GM13977 (cell line): ENCODE measurements around the gene FBLL1.

Experiments used
- DNase-seq: peaks from one replicate; pipeline ENCODE4 v3.0.0; 2012; ENCODE audit warnings: low spot score
- in situ Hi-C: fragments of 300-500 bp; cut with MboI; formaldehyde crosslinking; loops from one replicate; pipeline ENCODE4 v1.12.0; 2022; ENCODE audit warnings: low sequenced_read_pairs, low pct_unique_long_range_greater_than_20kb, mixed read lengths, inconsistent platforms; ENCODE audit not compliant: unreplicated experiment
- TF ChIP-seq, protein P1 (sequence below): IDR thresholded peaks from 2 replicates; pipeline ENCODE4 v1.5.1; 2012; ENCODE audit warnings: mild to moderate bottlenecking, control low read depth; ENCODE audit not compliant: insufficient read depth; ENCODE audit errors: extremely low read depth, missing control alignments

FBLL1 gene

DNA sequence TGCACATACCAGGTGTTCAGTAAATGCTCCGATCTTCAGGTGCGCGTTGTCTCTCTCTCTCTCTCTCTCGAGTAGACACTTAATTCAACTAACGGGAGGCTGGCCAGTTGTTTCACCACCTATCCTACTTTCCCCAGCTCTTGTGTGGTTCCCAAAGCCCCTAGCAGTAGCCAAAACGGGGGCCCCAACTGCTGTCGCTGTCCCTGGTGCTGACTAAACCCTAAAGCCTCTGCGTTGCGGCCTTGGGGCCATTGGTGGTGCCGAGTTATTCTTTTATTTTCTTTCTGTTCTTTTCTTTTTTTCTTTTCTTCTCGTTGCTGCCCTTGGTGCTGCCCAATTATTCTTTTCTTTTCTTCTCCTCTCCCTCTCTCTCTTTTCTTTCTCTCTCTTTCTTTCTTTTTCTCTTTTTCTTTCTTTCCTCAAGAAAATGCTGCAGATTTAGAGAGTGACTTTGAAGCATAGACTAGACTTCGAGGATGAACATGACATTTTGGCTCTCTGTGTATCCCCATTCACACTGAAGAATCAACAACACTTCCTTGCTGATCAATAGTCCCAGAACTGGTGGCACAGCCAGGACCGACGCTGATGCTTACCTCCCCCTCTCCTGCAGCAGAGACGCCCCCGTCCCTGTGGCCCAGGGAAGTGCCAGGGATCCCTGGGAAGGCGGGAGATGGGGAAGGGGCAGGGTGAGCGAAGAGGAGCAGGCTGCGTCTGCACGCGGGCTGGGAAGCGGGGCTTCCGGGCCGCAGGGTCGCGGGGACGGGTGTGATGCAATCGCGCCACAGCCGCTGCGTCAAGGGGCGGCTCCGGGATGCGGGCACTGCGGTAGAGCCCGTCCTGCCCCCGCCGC, at the start of gene FBLL1:
TSS of gene FBLL1 (plus strand) at position 785 of the 853 bp plus-strand sequence. CDS start 200 bp downstream, outside the sequence.
- DNase-seq, result peak; percentile 58
- TF ChIP-seq, protein P1, sequence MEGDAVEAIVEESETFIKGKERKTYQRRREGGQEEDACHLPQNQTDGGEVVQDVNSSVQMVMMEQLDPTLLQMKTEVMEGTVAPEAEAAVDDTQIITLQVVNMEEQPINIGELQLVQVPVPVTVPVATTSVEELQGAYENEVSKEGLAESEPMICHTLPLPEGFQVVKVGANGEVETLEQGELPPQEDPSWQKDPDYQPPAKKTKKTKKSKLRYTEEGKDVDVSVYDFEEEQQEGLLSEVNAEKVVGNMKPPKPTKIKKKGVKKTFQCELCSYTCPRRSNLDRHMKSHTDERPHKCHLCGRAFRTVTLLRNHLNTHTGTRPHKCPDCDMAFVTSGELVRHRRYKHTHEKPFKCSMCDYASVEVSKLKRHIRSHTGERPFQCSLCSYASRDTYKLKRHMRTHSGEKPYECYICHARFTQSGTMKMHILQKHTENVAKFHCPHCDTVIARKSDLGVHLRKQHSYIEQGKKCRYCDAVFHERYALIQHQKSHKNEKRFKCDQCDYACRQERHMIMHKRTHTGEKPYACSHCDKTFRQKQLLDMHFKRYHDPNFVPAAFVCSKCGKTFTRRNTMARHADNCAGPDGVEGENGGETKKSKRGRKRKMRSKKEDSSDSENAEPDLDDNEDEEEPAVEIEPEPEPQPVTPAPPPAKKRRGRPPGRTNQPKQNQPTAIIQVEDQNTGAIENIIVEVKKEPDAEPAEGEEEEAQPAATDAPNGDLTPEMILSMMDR, result no peak
- in situ Hi-C loops, result no loop called here

- no peak for DNase-seq
- in situ Hi-C loops, result no loop called here
- TF ChIP-seq, protein P1, result no peak
Observed at GRCh38 chr5:168480601-168481000, 48.5 kb upstream of the FBLL1 start.

GRCh38 chr5:168481330-168481788, 47.7 kb upstream of the FBLL1 start:
- DNase-seq, result peak; percentile 76
- in situ Hi-C loops, result no loop called here
- TF ChIP-seq, protein P1, result no peak

DNA sequence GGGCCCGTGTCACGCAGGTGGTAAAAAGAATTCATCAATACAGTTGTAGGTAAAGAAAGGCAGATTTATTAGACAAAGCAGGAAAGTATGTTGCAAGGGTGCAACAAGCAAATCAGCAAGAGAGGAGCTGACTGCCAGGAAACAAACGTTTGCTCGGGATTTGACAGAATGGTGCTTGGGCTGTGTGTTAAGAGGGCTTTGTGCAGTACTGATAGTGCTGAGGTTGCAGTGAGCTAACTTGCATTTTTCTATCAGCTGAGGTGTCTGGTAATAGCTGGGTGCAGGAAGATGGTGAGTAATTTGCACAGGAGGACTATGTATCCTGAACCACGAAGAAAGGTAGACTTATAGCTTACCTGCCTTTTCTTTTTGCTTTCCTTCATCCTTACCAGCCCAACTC, 46.7 kb upstream of the FBLL1 start:
- TF ChIP-seq, protein P1, result no peak
- no peak for DNase-seq
- in situ Hi-C loops, result no loop called here

DNA sequence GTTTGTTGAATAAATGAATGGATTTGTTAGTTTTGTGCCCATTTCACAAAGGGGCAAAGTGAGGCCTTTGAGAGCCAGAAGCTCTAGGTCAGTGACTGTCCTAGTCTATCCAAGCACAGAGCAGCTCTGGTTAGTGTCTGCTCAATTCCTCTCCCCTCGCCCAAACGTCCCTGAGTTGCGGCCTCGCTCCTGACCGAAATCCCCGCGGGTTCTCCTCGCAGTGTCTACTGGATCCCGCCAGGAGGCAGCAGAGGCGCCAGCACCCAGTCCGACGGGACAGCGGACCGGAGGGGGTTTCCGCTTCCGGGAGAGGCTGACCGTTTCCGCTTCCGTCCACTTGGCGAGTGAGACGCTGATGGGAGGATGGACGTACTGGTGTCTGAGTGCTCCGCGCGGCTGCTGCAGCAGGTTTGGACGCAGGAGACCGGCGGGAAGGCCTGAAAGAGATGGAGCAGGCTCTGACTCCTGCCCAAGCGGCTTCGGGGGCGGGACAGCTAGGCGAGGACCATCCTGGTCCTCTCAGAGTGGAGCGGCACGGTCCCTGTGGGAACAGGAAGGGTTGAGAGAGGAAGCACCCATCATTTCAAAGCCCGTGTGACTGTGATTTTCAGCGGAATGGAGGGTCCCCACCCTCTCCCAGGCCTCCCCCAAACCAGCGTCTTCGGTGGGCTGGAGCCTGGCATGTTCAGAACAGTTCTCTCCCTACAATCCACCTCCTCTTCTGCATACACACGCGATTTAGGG, 42.8 kb upstream of the FBLL1 start, which contains the start of gene RARS1:
TSS of gene RARS1 (plus strand) at position 336 of the 744 bp plus-strand sequence. CDS start at position 364, 28 bp downstream.
- in situ Hi-C loops, result no loop called here
- TF ChIP-seq, protein P1, result peak; percentile 95
- peak; percentile 90 for DNase-seq

- no peak for DNase-seq
- in situ Hi-C loops, result no loop called here
- TF ChIP-seq, protein P1, result no peak
Observed at GRCh38 chr5:168489059-168489458, 40.0 kb upstream of the FBLL1 start.
